ENCODE results near the gene FXYD6. TPM values are rescaled to one million over a fixed set of nuclear protein-coding genes. Genes with fewer than 3 reads are reported as not detected.
A peak's percentile ranks its signal among the peaks of the same experiment; 100 is the strongest.

Gene FXYD6
- total and polyA plus RNA-seq, 12 donors: 34.3 to 218 (median 94.1) TPM

- no peak for TF ChIP-seq POLR2A (IDR thresholded peaks at IDR 0.05)
- no peak for TF ChIP-seq CTCF (IDR thresholded peaks at IDR 0.05)
- H3K4me3 ChIP-seq: no peak overlapping the region
- no peaks in the 10 kb centered on the region for H3K27me3 ChIP-seq
- intact Hi-C loops (cut with DNase I): loop anchor here in 1 of 2 donors (5.0 kb wide), 1 partner anchor 127 kb away; no protein-coding TSS in a partner anchor
- H3K27ac ChIP-seq: no peak overlapping the region
- peaks cover 31 to 51% of the 10 kb centered on the region in 2 donors for H3K4me1 ChIP-seq (replicated peaks in 1 of 2)
- DNase-seq: no peak
- no peaks in the 10 kb centered on the region for H3K9me3 ChIP-seq (replicated peaks in 1 of 3)
- H3K36me3 ChIP-seq (replicated peaks in 1 of 2): no peaks in the 10 kb centered on the region
- WGBS, 4 donors: 89 to 94% (median 94%) methylated on average over 11 of the region's 11 CpGs
Measured at GRCh38 chr11:117820071-117820470, 56.4 kb downstream of the FXYD6 start.

GRCh38 chr11:117819096-117820040, 57.1 kb downstream of the FXYD6 start:
- intact Hi-C loops (cut with DNase I): loop anchor here (5.0 kb wide), 2 partner anchors 128 to 387 kb away; no protein-coding TSS in a partner anchor
- whole genome bisulfite sequencing, 4 donors: 71 to 80% (median 78%) methylated on average over 5 to 10 of the region's 10 CpGs
- Histone ChIP-seq H3K9me3 (replicated peaks in 1 of 3) (no peaks in the 10 kb centered on the region), H3K4me1 (replicated peaks in 1 of 2) (peaks cover 38 to 52% of the 10 kb centered on the region in 2 donors), H3K4me3 (no peak overlapping the region), H3K36me3 (replicated peaks in 1 of 2) (no peaks in the 10 kb centered on the region), H3K27ac (peak overlapping the region in 1 of 5 donors; percentile 91), H3K27me3 (no peaks in the 10 kb centered on the region)
- TF ChIP-seq POLR2A (IDR thresholded peaks at IDR 0.05): no peak
- peak in 5 of 6 experiments; percentile 35 to 61 (median 53) for TF ChIP-seq CTCF (IDR thresholded peaks at IDR 0.05)
- DNase-seq: peak in 6 of 7 donors; percentile 63 to 84 (median 68)

DNA sequence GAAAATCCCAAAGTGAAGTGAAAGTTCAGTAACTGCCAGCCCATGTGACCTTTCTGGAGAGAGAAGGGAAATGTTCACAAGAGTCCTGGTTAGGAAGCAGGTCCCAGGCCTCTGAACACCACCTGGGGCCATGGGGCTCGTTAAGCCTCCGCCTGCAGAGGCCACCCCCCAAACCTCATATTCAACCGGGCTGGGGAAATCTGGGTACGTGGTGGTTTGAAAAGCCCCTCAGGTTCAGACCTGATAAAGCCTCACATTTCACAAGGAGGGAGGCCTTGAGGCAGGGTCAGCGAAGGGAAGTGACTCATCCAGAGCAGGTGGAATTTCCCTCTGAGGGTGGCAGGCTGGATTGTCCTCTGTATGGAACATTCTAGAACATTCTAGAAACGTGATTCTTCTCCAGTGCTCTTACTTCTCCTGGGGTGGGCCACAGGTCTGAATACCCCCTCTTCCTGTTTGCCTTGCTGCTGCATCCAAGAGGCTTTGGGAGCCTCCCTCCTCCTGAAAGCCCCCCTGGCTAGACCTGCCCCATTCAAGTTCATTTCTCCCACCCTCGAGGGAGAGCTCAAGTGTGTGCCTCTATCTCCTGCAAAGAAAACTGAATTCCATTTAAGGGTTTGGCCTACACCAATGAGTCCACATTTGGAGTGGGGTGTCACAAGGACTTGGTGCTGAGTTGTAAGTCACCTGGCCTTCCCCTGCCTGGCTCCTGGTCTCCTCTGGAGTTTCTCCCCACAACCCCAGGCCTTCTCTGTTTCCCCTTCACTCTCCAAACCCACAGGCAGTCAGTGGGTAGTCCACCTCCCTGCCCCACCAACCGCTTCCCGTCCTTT, 58.2 kb downstream of the FXYD6 start:
- Histone ChIP-seq H3K36me3 (replicated peaks in 1 of 2) (no peaks in the 10 kb centered on the region), H3K9me3 (replicated peaks in 1 of 3) (no peaks in the 10 kb centered on the region), H3K4me1 (replicated peaks in 1 of 2) (peaks cover 38 to 43% of the 10 kb centered on the region in 2 donors), H3K4me3 (no peak overlapping the region), H3K27me3 (no peaks in the 10 kb centered on the region), H3K27ac (peak overlapping the region; percentile 61 to 93 (median 84))
- 49 to 65% (median 57%) methylated on average over 8 to 9 of the region's 9 CpGs for WGBS, 4 donors
- intact Hi-C loops (cut with DNase I): loop anchor here in 1 of 2 donors (5.0 kb wide), 1 partner anchor 386 kb away; no protein-coding TSS in a partner anchor
- no peak for TF ChIP-seq CTCF (IDR thresholded peaks at IDR 0.05)
- no peak for TF ChIP-seq POLR2A (IDR thresholded peaks at IDR 0.05)
- peak in 6 of 7 donors; percentile 62 to 74 (median 69) for DNase-seq

Data from adrenal gland (tissue), 12 donors.